ENCODE data around the gene TAF10. TPM values are rescaled to one million over a fixed set of nuclear protein-coding genes. Genes with fewer than 3 reads are reported as not detected.
A peak's percentile ranks its signal among the peaks of the same experiment; 100 is the strongest.

The TAF10 gene
- total RNA-seq, 1 donor from 2014 or later = 124 TPM

GRCh38 chr11:6648501-6648900, 36.5 kb upstream of the TAF10 start:
- TF ChIP-seq CTCF (IDR thresholded peaks at IDR 0.05; ENCODE audit: partially characterized antibody, unreplicated experiment) = no peak
- Mint-ChIP-seq H3K27ac (ENCODE audit: unreplicated experiment) (no peak overlapping the region), H3K4me1 (ENCODE audit: low read depth, unreplicated experiment) (peaks cover 2% of the 10 kb centered on the region), H3K27me3 (ENCODE audit: unreplicated experiment) (peaks cover 1% of the 10 kb centered on the region), H3K36me3 (ENCODE audit: unreplicated experiment) (no peaks in the 10 kb centered on the region), H3K4me3 (ENCODE audit: unreplicated experiment) (no peak overlapping the region), H3K9me3 (ENCODE audit: unreplicated experiment) (no peaks in the 10 kb centered on the region)
- no peak for DNase-seq

- TF ChIP-seq CTCF (IDR thresholded peaks at IDR 0.05; ENCODE audit: partially characterized antibody, unreplicated experiment) = no peak
- H3K27ac Mint-ChIP-seq (ENCODE audit: unreplicated experiment) = no peak overlapping the region
- H3K27me3 Mint-ChIP-seq (ENCODE audit: unreplicated experiment) = peaks cover 1% of the 10 kb centered on the region
- H3K36me3 Mint-ChIP-seq (ENCODE audit: unreplicated experiment) = no peaks in the 10 kb centered on the region
- peaks cover 2% of the 10 kb centered on the region for H3K4me1 Mint-ChIP-seq (ENCODE audit: low read depth, unreplicated experiment)
- H3K4me3 Mint-ChIP-seq (ENCODE audit: unreplicated experiment) = no peak overlapping the region
- DNase-seq = no peak
- H3K9me3 Mint-ChIP-seq (ENCODE audit: unreplicated experiment) = no peaks in the 10 kb centered on the region
Observed at GRCh38 chr11:6647836-6648235, 35.8 kb upstream of the TAF10 start.

GRCh38 chr11:6646918-6647679, 35.1 kb upstream of the TAF10 start:
- H3K4me3 Mint-ChIP-seq (ENCODE audit: unreplicated experiment) = no peak overlapping the region
- TF ChIP-seq CTCF (IDR thresholded peaks at IDR 0.05; ENCODE audit: partially characterized antibody, unreplicated experiment) = no peak
- H3K9me3 Mint-ChIP-seq (ENCODE audit: unreplicated experiment) = no peaks in the 10 kb centered on the region
- no peak for DNase-seq
- peaks cover 1% of the 10 kb centered on the region for H3K27me3 Mint-ChIP-seq (ENCODE audit: unreplicated experiment)
- peaks cover 2% of the 10 kb centered on the region for H3K4me1 Mint-ChIP-seq (ENCODE audit: low read depth, unreplicated experiment)
- H3K36me3 Mint-ChIP-seq (ENCODE audit: unreplicated experiment) = no peaks in the 10 kb centered on the region
- no peak overlapping the region for H3K27ac Mint-ChIP-seq (ENCODE audit: unreplicated experiment)

GRCh38 chr11:6646576-6646917, 34.5 kb upstream of the TAF10 start:
- peaks cover 2% of the 10 kb centered on the region for H3K4me1 Mint-ChIP-seq (ENCODE audit: low read depth, unreplicated experiment)
- peaks cover 1% of the 10 kb centered on the region for H3K27me3 Mint-ChIP-seq (ENCODE audit: unreplicated experiment)
- no peak overlapping the region for H3K4me3 Mint-ChIP-seq (ENCODE audit: unreplicated experiment)
- H3K27ac Mint-ChIP-seq (ENCODE audit: unreplicated experiment) = no peak overlapping the region
- H3K36me3 Mint-ChIP-seq (ENCODE audit: unreplicated experiment) = no peaks in the 10 kb centered on the region
- no peaks in the 10 kb centered on the region for H3K9me3 Mint-ChIP-seq (ENCODE audit: unreplicated experiment)
- no peak for TF ChIP-seq CTCF (IDR thresholded peaks at IDR 0.05; ENCODE audit: partially characterized antibody, unreplicated experiment)
- DNase-seq = no peak

GRCh38 chr11:6646071-6646470, 34.1 kb upstream of the TAF10 start:
- no peaks in the 10 kb centered on the region for H3K9me3 Mint-ChIP-seq (ENCODE audit: unreplicated experiment)
- no peak for TF ChIP-seq CTCF (IDR thresholded peaks at IDR 0.05; ENCODE audit: partially characterized antibody, unreplicated experiment)
- DNase-seq = peak; percentile 65
- peaks cover 1% of the 10 kb centered on the region for H3K27me3 Mint-ChIP-seq (ENCODE audit: unreplicated experiment)
- H3K27ac Mint-ChIP-seq (ENCODE audit: unreplicated experiment) = peak overlapping the region; percentile 20
- H3K4me3 Mint-ChIP-seq (ENCODE audit: unreplicated experiment) = no peak overlapping the region
- H3K4me1 Mint-ChIP-seq (ENCODE audit: low read depth, unreplicated experiment) = peaks cover 2% of the 10 kb centered on the region
- no peaks in the 10 kb centered on the region for H3K36me3 Mint-ChIP-seq (ENCODE audit: unreplicated experiment)

All from glutamatergic neuron (in vitro differentiated cells).